SK-N-SH (cell line): ENCODE data around the gene ATXN2.

Source experiments
- CTCF ChIP-seq: fragments of 200-600 bp; sonication (generic); IDR thresholded peaks from 2 replicates; pipeline ENCODE4 v1.6.1; 2017; ENCODE audit warnings: antibody characterized with exemption, mild to moderate bottlenecking, moderate library complexity
- POLR2AphosphoS5 ChIP-seq: IDR thresholded peaks from 2 replicates; pipeline ENCODE4 v1.6.1; 2012; ENCODE audit warnings: low read depth, low read length
- RAD21 ChIP-seq: IDR thresholded peaks from 2 replicates; pipeline ENCODE4 v1.6.1; 2012; ENCODE audit warnings: mild to moderate bottlenecking, low read length

DNA sequence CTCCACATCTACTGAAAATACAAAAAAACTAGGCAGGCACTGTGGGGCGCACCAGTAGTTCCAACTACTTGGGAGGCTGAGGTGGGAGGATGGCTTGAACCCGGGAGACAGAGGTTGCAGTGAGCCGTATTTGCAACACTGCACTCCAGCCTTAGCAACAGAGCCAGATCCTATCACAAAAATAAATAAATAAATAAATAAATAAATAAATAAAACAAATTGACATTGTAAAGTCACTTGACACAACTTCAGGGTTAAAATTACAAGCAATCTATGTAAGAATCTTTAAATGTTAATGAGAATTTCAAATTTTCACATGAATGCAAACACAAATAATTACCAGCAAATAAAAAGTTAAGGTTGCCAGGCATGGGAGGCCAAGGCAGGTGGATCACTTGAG is 11.1 kb downstream of the ATXN2 start:
- TF ChIP-seq CTCF: no peak
- TF ChIP-seq POLR2AphosphoS5: no peak
- no peak for TF ChIP-seq RAD21
